Measurements from ENCODE around the gene HNRNPU.

- TF ChIP-seq CTCF (IDR thresholded peaks at IDR 0.05; ENCODE audit: low read length) (no peak), EZH2 (IDR thresholded peaks at IDR 0.05; ENCODE audit: borderline replicate concordance, low read length) (no peak)
Measured at GRCh38 chr1:244858357-244858756, 6.0 kb downstream of the HNRNPU start.

All from OCI-LY1 (cell line).